ENCODE data around the gene CCDC82. TPM values are rescaled to one million over a fixed set of nuclear protein-coding genes. Genes with fewer than 3 reads are reported as not detected.
A peak's percentile ranks its signal among the peaks of the same experiment; 100 is the strongest.

CCDC82 gene
- total RNA-seq, 4 donors from 2014 or later: 12.5 to 31.9 (median 14.3) TPM

DNA sequence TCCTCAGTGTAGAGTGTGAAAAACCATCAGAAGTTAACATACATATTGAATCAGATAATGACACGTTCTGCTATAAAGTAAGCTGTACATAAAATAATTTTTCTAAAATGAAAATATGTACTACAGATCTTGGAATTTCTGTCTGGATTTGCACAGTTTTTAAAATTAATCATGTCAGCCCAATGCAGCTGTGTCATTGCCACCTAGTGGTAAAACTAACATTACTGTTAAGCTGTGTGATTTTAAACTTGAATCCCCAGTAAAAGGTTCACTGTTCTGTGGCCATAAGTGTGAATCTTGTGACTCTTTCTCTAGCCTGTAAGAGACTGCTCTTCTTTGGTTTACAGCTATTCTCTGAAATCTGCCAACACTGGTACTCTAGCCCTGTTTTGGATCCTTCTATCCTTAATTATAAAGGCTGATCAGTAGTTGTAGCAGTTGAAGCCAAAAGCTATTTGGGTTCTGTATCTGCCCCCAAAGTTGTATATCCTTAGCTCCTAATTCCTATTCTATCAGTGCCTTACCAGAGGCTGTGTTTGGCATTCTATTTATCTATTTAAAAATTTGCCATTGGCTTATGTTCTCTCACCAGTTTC is 4.1 kb upstream of the CCDC82 start:
- Histone ChIP-seq H3K4me1 (peaks cover 12% of the 10 kb centered on the region), H3K36me3 (no peaks in the 10 kb centered on the region), H3K27ac (no peak overlapping the region), H3K4me3 (no peak overlapping the region), H3K27me3 (no peaks in the 10 kb centered on the region), H3K9me3 (no peaks in the 10 kb centered on the region)
- no peak for TF ChIP-seq EP300 (IDR thresholded peaks at IDR 0.05)
- TF ChIP-seq, protein P1, sequence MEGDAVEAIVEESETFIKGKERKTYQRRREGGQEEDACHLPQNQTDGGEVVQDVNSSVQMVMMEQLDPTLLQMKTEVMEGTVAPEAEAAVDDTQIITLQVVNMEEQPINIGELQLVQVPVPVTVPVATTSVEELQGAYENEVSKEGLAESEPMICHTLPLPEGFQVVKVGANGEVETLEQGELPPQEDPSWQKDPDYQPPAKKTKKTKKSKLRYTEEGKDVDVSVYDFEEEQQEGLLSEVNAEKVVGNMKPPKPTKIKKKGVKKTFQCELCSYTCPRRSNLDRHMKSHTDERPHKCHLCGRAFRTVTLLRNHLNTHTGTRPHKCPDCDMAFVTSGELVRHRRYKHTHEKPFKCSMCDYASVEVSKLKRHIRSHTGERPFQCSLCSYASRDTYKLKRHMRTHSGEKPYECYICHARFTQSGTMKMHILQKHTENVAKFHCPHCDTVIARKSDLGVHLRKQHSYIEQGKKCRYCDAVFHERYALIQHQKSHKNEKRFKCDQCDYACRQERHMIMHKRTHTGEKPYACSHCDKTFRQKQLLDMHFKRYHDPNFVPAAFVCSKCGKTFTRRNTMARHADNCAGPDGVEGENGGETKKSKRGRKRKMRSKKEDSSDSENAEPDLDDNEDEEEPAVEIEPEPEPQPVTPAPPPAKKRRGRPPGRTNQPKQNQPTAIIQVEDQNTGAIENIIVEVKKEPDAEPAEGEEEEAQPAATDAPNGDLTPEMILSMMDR (IDR thresholded peaks at IDR 0.05): peak; percentile 56 to 61
- no peak for TF ChIP-seq POLR2AphosphoS5 (IDR thresholded peaks at IDR 0.05)
- WGBS: 15% methylated on average over 1 of the region's 1 CpG
- DNase-seq (ENCODE audit: low spot score in 2 of 2): no peak

DNA sequence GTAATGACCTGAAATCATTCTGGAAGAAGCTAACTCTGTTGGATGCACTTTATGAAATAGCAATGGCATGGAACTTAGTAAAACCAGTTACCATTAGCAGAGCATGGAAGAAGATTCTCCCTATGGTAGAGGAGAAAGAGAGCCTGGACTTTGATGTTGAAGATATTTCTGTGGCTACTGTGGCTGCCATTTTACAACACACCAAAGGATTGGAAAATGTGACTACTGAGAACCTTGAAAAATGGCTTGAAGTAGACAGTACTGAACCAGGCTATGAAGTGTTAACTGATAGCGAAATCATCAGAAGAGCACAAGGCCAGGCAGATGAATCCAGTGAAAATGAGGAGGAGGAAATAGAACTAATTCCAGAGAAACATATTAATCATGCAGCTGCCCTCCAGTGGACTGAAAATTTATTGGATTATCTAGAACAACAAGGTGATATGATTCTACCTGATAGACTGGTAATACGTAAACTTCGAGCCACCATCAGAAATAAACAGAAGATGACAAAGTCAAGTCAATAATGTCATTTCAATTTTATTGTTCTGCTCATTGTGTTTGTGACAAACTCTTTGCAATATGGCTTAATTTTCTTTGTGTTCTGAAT is 2.1 kb upstream of the CCDC82 start:
- DNase-seq (ENCODE audit: low spot score in 2 of 2): no peak
- no peak overlapping the region for H3K27ac ChIP-seq
- H3K4me3 ChIP-seq: no peak overlapping the region
- peaks cover 22% of the 10 kb centered on the region for H3K4me1 ChIP-seq
- no peaks in the 10 kb centered on the region for H3K27me3 ChIP-seq
- no peak for TF ChIP-seq EP300 (IDR thresholded peaks at IDR 0.05)
- TF ChIP-seq, protein P1 (IDR thresholded peaks at IDR 0.05): no peak
- TF ChIP-seq POLR2AphosphoS5 (IDR thresholded peaks at IDR 0.05): no peak
- TF ChIP-seq POLR2A (IDR thresholded peaks at IDR 0.05): no peak
- WGBS: 89% methylated on average over 3 of the region's 3 CpGs
- no peaks in the 10 kb centered on the region for H3K9me3 ChIP-seq
- no peaks in the 10 kb centered on the region for H3K36me3 ChIP-seq

DNA sequence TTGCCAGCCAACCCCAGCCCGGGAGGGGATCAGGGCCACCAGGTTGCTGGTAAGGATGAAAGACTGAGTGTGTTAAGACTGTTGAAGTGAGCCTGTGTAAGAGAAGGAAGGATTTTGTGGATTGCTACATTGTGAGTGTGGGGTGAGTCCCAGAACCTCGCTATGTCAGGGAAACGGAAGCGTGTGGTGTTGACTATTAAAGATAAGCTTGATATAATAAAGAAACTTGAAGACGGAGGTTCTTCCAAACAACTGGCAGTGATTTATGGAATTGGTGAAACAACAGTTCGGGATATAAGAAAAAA is 728 bp upstream of the CCDC82 start:
- no peaks in the 10 kb centered on the region for H3K36me3 ChIP-seq
- no peaks in the 10 kb centered on the region for H3K9me3 ChIP-seq
- 26% methylated on average over 6 of the region's 6 CpGs for WGBS
- H3K4me3 ChIP-seq: peak overlapping the region; percentile 76
- no peak for TF ChIP-seq POLR2A (IDR thresholded peaks at IDR 0.05)
- no peak for TF ChIP-seq POLR2AphosphoS5 (IDR thresholded peaks at IDR 0.05)
- TF ChIP-seq EP300 (IDR thresholded peaks at IDR 0.05): no peak
- TF ChIP-seq, protein P1 (IDR thresholded peaks at IDR 0.05): no peak
- H3K4me1 ChIP-seq: peaks cover 22% of the 10 kb centered on the region
- no peaks in the 10 kb centered on the region for H3K27me3 ChIP-seq
- DNase-seq (ENCODE audit: low spot score in 2 of 2): no peak
- peak overlapping the region; percentile 93 for H3K27ac ChIP-seq

DNA sequence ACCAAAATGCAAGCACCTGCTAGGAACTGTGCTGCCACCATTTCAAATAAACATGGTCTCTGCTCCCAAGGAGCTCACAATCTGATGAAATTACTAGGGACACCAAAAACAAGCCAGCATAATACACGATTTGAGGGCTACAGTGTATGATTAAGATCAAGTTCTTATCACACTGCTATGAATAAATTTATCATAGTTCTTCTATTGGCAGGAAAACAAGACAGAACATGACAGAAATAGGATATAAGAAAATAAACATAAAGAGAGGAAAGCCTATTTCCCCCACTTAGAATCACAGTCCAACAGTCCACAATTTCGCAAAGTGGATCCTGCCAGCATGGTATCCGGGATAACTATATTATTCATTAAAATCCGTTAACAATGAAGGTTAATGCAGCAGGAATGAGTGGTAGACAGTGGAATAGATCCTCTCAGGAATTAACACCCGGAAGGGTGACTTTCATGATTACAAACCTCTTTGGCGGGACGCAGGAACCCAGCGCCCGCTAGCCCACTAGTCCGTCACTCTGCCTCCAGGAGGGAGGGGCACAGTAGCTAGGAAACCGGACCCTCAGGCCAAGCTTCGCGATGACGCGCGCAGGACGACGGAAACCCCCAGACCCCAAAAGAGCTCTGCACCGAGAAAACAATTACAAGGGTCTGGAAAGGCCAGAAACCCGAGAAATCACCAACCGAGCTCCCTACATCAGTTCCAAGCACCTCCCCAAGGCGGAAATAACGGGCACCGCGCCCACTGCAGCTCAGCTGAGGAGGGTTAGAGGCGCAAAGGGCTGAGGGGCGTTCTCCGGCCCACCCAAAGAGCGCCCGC is 607 bp downstream of the CCDC82 start:
- Histone ChIP-seq H3K9me3 (no peaks in the 10 kb centered on the region), H3K4me1 (peaks cover 22% of the 10 kb centered on the region), H3K36me3 (no peaks in the 10 kb centered on the region), H3K4me3 (peak overlapping the region; percentile 76), H3K27me3 (no peaks in the 10 kb centered on the region), H3K27ac (peak overlapping the region; percentile 93)
- no peak for DNase-seq (ENCODE audit: low spot score in 2 of 2)
- 0% methylated on average over 20 of the region's 30 CpGs for WGBS
- TF ChIP-seq POLR2AphosphoS5 (IDR thresholded peaks at IDR 0.05) (no peak), EP300 (IDR thresholded peaks at IDR 0.05) (no peak), POLR2A (IDR thresholded peaks at IDR 0.05) (no peak)
- TF ChIP-seq, protein P1 (IDR thresholded peaks at IDR 0.05): no peak

DNA sequence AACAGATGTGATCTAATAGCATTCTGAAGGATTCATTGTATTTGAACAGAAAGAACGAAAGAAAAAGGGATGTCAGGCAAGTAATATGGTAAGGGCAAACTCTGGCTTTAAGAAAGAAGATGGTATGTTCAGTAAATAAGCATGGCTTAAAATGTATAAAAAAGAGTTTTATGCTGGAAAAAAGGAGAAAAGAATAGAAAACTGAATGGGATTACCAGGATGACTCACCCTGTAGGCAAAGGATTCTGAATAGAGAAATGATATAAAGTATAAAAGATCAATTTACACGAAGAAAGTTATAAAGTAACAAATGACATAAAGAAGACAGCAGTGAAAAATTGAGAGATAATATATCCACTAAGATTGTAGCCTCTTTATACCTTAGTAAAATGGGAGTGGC is 4.5 kb downstream of the CCDC82 start:
- Histone ChIP-seq H3K9me3 (no peaks in the 10 kb centered on the region), H3K27me3 (no peaks in the 10 kb centered on the region)
- WGBS: 87% methylated on average over 2 of the region's 2 CpGs

More for the DNA sequence above, 4.5 kb downstream of the CCDC82 start:
- H3K4me3 ChIP-seq: no peak overlapping the region
- TF ChIP-seq, protein P1 (IDR thresholded peaks at IDR 0.05): no peak
- TF ChIP-seq EP300 (IDR thresholded peaks at IDR 0.05) (no peak), POLR2AphosphoS5 (IDR thresholded peaks at IDR 0.05) (no peak), POLR2A (IDR thresholded peaks at IDR 0.05) (no peak)
- no peak overlapping the region for H3K27ac ChIP-seq
- DNase-seq (ENCODE audit: low spot score in 2 of 2): no peak
- H3K36me3 ChIP-seq: peaks cover 10% of the 10 kb centered on the region
- peaks cover 13% of the 10 kb centered on the region for H3K4me1 ChIP-seq

Measured in suprapubic skin (tissue), 4 donors.